K562 (cell line): ENCODE results near the gene SEMA5A. TPM values are rescaled to one million over a fixed set of nuclear protein-coding genes. Genes with fewer than 3 reads are reported as not detected.
A peak's percentile ranks its signal among the peaks of the same experiment; 100 is the strongest.

ENCODE experiments used
- ATAC-seq: fragments of 200-7000 bp; cut with Tn5 transposase; 3 replicates; pipeline ENCODE4 v1.9.1; 2020; ENCODE audit warnings: moderate library complexity
- BruUV-seq: library from RNA; stranded (reverse); fragments of 400-500 nt; replicated peaks from 2 replicates; lab custom pipeline; 2021; lab: Mats Ljungman, UMichigan
- CTCF ChIA-PET: fragments of 300-600 bp; formaldehyde crosslinking; extraction: SDS; loops from one replicate; lab custom pipeline; 2021; ENCODE audit warnings: low intra/inter-chr PET ratio; lab: Yijun Ruan, JAX
- POLR2A ChIA-PET: fragments of 300-600, 350-650 bp; sonication (Branson Sonifier 250); formaldehyde crosslinking; extraction: SDS; loops from one replicate; lab custom pipeline; 2021; ENCODE audit warnings: antibody characterized with exemption, inconsistent platforms; lab: Yijun Ruan, JAX
- DNase-seq, 4 experiments: peaks; one replicate each; pipeline versions ENCODE4 v3.0.0 to v3.0.0-alpha.2; 2011 to 2018; ENCODE audit warnings: low spot score in 3 of 4, mixed read lengths in 3 of 4; ENCODE audit errors: extremely low read depth in 1 of 4
- FAIRE-seq: peaks from 2 replicates; lab custom pipeline; 2011; peaks lifted over from hg19 to GRCh38; lab: Jason Lieb, UNC
- H2AFZ ChIP-seq: 2 replicates; pipeline ENCODE4 v1.6.0; 2011; ENCODE audit warnings: low read depth, low read length, control low read depth, inconsistent platforms
- H3K27ac ChIP-seq: fragments of 200-600 bp; 3 replicates; pipeline ENCODE4 v1.8.0; 2011; ENCODE audit warnings: low read depth, mild to moderate bottlenecking, control low read depth, inconsistent platforms, low read length, moderate library complexity, mixed read lengths; ENCODE audit errors: extremely low read depth
- H3K27me3 ChIP-seq, 2 experiments: fragments of 300-600 bp in 1 of 2; 2 replicates in 1 of 2; 3 replicates in 1 of 2; pipeline versions ENCODE4 v1.6.0 to v1.8.0; 2011; ENCODE audit warnings: inconsistent platforms in 2 of 2, low read length in 2 of 2, mild to moderate bottlenecking in 1 of 2, mixed read lengths in 1 of 2, moderate library complexity in 1 of 2; ENCODE audit not compliant: control insufficient read depth in 2 of 2, insufficient read depth in 2 of 2
- H3K36me3 ChIP-seq: fragments of 300-600 bp; 3 replicates; pipeline ENCODE4 v1.8.0; 2011; ENCODE audit warnings: mild to moderate bottlenecking, low read length, inconsistent platforms; ENCODE audit not compliant: control insufficient read depth, insufficient read depth
- H3K4me1 ChIP-seq, 2 experiments: fragments of 200-600 bp in 1 of 2; replicated peaks in 1 of 2; 2 replicates in 1 of 2; 3 replicates in 1 of 2; pipeline versions ENCODE4 v1.5.1 to v1.8.0; 2011; ENCODE audit warnings: inconsistent platforms in 2 of 2, low read length in 2 of 2, mild to moderate bottlenecking in 1 of 2, mixed read lengths in 1 of 2, moderate library complexity in 1 of 2; ENCODE audit not compliant: control insufficient read depth in 2 of 2, insufficient read depth in 2 of 2
- H3K4me2 ChIP-seq: 2 replicates; pipeline ENCODE4 v1.6.1; 2011; ENCODE audit warnings: low read length, control low read depth, inconsistent platforms, mixed read lengths; ENCODE audit not compliant: insufficient read depth
- H3K4me3 ChIP-seq: fragments of 200-600 bp; sonication (generic), shearing (Covaris generic); 2 replicates; pipeline ENCODE4 v1.5.1; 2016; ENCODE audit warnings: control low read depth, inconsistent platforms
- H3K79me2 ChIP-seq: fragments of 200-600 bp; 3 replicates; pipeline ENCODE4 v1.8.0; 2011; ENCODE audit warnings: low read length, inconsistent platforms; ENCODE audit not compliant: control insufficient read depth, insufficient read depth
- H3K9ac ChIP-seq, 2 experiments: 2 replicates each; pipeline versions ENCODE4 v1.6.0 to v1.6.1; 2011; ENCODE audit warnings: low read depth in 2 of 2, low read length in 2 of 2, control low read depth in 1 of 2, inconsistent platforms in 1 of 2, mild to moderate bottlenecking in 1 of 2, mixed read lengths in 1 of 2; ENCODE audit not compliant: insufficient read depth in 1 of 2
- H3K9me1 ChIP-seq: one replicate; pipeline ENCODE4 v1.6.0; 2011; ENCODE audit warnings: inconsistent platforms, mild to moderate bottlenecking, low read length, moderate library complexity; ENCODE audit not compliant: control insufficient read depth, insufficient read depth
- H3K9me3 ChIP-seq: replicated peaks from 2 replicates; pipeline ENCODE4 v1.5.1; 2011; ENCODE audit warnings: low read depth, low read length, inconsistent platforms; ENCODE audit not compliant: control insufficient read depth, insufficient read depth
- H4K20me1 ChIP-seq: replicated peaks from 2 replicates; pipeline ENCODE4 v1.6.1; 2011; ENCODE audit warnings: low read length, inconsistent platforms, mixed read lengths; ENCODE audit not compliant: control insufficient read depth, insufficient read depth
- HDAC1 ChIP-seq, 2 experiments: fragments of 450-650 bp; IDR thresholded peaks; 2 replicates each; pipeline ENCODE4 v1.6.1; 2016 to 2017; ENCODE audit warnings: inconsistent platforms in 1 of 2, mild to moderate bottlenecking in 1 of 2, moderate library complexity in 1 of 2
- JUND ChIP-seq, 2 experiments: IDR thresholded peaks; 2 replicates in 1 of 2; 3 replicates in 1 of 2; pipeline ENCODE4 v1.6.1; 2011; ENCODE audit warnings: borderline replicate concordance in 2 of 2, low read depth in 2 of 2, low read length in 2 of 2, improper control_type of control experiment in 1 of 2, missing biosample characterization in 1 of 2, missing genetic modification characterization in 1 of 2, missing genetic modification reagents in 1 of 2
- KAT7 ChIP-seq: sonication (generic); formaldehyde crosslinking; IDR thresholded peaks from 2 replicates; pipeline ENCODE4 v1.8.0; 2022; ENCODE audit warnings: missing genetic modification reagents, mild to moderate bottlenecking, borderline replicate concordance
- KAT8 ChIP-seq: fragments of 450-650 bp; IDR thresholded peaks from 2 replicates; pipeline ENCODE4 v1.6.1; 2016; ENCODE audit warnings: low read depth, mild to moderate bottlenecking
- POLR2AphosphoS2 ChIP-seq: IDR thresholded peaks from 2 replicates; pipeline ENCODE4 v1.6.1; 2012; ENCODE audit warnings: low read length, improper control_type of control experiment
- RBM17 ChIP-seq: fragments of 200-400 bp; formaldehyde crosslinking; IDR thresholded peaks from 2 replicates; pipeline ENCODE4 v1.6.1; 2017; ENCODE audit warnings: low read depth, mild to moderate bottlenecking, low read length, borderline replicate concordance
- SMC3 ChIP-seq: conservative IDR thresholded peaks from 2 replicates; pipeline ENCODE4 v1.6.1; 2011; ENCODE audit warnings: low read depth, low read length, improper control_type of control experiment; ENCODE audit not compliant: insufficient read depth
- THRAP3 ChIP-seq: fragments of 450-650 bp; IDR thresholded peaks from 2 replicates; pipeline ENCODE4 v1.6.1; 2016; ENCODE audit warnings: mild to moderate bottlenecking, inconsistent platforms, borderline replicate concordance
- YY1 ChIP-seq, 3 experiments: IDR thresholded peaks; 2 replicates each; pipeline ENCODE4 v1.6.1; 2011; ENCODE audit warnings: low read length in 2 of 3, mild to moderate bottlenecking in 2 of 3, moderate library complexity in 2 of 3, borderline replicate concordance in 1 of 3, control low read depth in 1 of 3, low read depth in 1 of 3; ENCODE audit not compliant: insufficient read depth in 3 of 3, insufficient replicate concordance in 2 of 3, control insufficient read depth in 1 of 3, insufficient read length in 1 of 3; ENCODE audit errors: extremely low read depth in 1 of 3
- ZNF174 ChIP-seq: fragments of 250-450 bp; sonication (Bioruptor Pico); IDR thresholded peaks from 2 replicates; pipeline ENCODE4 v1.4.0; 2020; ENCODE audit warnings: mild to moderate bottlenecking
- ZZZ3 ChIP-seq: fragments of 450-650 bp; IDR thresholded peaks from 2 replicates; pipeline ENCODE4 v1.6.1; 2016; ENCODE audit warnings: antibody characterized with exemption, mild to moderate bottlenecking, moderate library complexity
- WGBS: fragments of 100-300 bp; shearing (Covaris generic); methylation state at CpG from one replicate; pipeline ENCODE4 v1.1.6; 2016; ENCODE audit warnings: low coverage, mixed read lengths; ENCODE audit not compliant: insufficient coverage; ENCODE audit errors: missing lambda C conversion rate; 5-methylcytosine and 5-hydroxymethylcytosine counted together
- in situ Hi-C: fragments of 300-500 bp; cut with MboI; formaldehyde crosslinking; loops from 4 replicates; pipeline ENCODE4 v1.15.0; 2018; ENCODE audit warnings: inconsistent platforms, mixed read lengths
- intact Hi-C: fragments of 100-400 bp; cut with micrococcal nuclease; formaldehyde crosslinking; loops from 2 replicates; pipeline ENCODE4 v1.14.2; 2022
- polyA plus RNA-seq, 8 experiments: library from polyadenylated mRNA; depleted of rRNA in 4 of 8; stranded (reverse) in 5 of 8; unstranded in 3 of 8; fragments of >200 nt; fragmentation: Nextera tagmentation in 2 of 8; fragmentation: Illumina TruSeq in 1 of 8; extraction: Ambion mirVana in 2 of 8; extraction: Trizol in 1 of 8; gene quantifications; 2 replicates each; pipeline versions ENCODE4 v1.2.1 to v1.2.3, GENCODE V29; 2011 to 2014; ENCODE audit warnings: inconsistent platforms in 1 of 8, missing spikeins in 1 of 8
- total RNA-seq, 7 experiments: library from RNA; depleted of rRNA in 6 of 7; stranded (reverse); fragments of >200 nt in 6 of 7; fragmentation: Illumina TruSeq in 2 of 7; extraction: Trizol in 2 of 7; gene quantifications; 2 replicates each; pipeline versions ENCODE4 v1.2.1 to v1.2.3, GENCODE V29; 2011 to 2021; ENCODE audit warnings: low replicate concordance in 1 of 7
- TF ChIP-seq, protein P1 (sequence below), 3 experiments: IDR thresholded peaks in 2 of 3; conservative IDR thresholded peaks in 1 of 3; 2 replicates each; pipeline ENCODE4 v1.5.1; 2011 to 2012; ENCODE audit warnings: low read length in 3 of 3, mild to moderate bottlenecking in 3 of 3, control low read depth in 2 of 3, improper control_type of control experiment in 1 of 3, inconsistent platforms in 1 of 3, low read depth in 1 of 3, mixed read lengths in 1 of 3, moderate library complexity in 1 of 3; ENCODE audit not compliant: insufficient read depth in 2 of 3
- TF ChIP-seq, protein P2 (sequence below): fragments of 250-450 bp; sonication (Bioruptor Pico); IDR thresholded peaks from 2 replicates; pipeline ENCODE4 v1.8.0; 2022; ENCODE audit warnings: moderate library complexity, mild to moderate bottlenecking, inconsistent platforms
- TF ChIP-seq, protein P3 (sequence below): fragments of 250-450 bp; sonication (Bioruptor Pico); IDR thresholded peaks from 2 replicates; pipeline ENCODE4 v1.8.0; 2021; ENCODE audit warnings: borderline replicate concordance, mild to moderate bottlenecking, moderate library complexity; ENCODE audit not compliant: poor library complexity, severe bottlenecking

Gene SEMA5A
- total and polyA plus RNA-seq, 9 of the 15 experiments (the other 6 are each of a cell fraction or from before 2014, with no cell fraction given) = 0.02 TPM; not detected in 8

DNA sequence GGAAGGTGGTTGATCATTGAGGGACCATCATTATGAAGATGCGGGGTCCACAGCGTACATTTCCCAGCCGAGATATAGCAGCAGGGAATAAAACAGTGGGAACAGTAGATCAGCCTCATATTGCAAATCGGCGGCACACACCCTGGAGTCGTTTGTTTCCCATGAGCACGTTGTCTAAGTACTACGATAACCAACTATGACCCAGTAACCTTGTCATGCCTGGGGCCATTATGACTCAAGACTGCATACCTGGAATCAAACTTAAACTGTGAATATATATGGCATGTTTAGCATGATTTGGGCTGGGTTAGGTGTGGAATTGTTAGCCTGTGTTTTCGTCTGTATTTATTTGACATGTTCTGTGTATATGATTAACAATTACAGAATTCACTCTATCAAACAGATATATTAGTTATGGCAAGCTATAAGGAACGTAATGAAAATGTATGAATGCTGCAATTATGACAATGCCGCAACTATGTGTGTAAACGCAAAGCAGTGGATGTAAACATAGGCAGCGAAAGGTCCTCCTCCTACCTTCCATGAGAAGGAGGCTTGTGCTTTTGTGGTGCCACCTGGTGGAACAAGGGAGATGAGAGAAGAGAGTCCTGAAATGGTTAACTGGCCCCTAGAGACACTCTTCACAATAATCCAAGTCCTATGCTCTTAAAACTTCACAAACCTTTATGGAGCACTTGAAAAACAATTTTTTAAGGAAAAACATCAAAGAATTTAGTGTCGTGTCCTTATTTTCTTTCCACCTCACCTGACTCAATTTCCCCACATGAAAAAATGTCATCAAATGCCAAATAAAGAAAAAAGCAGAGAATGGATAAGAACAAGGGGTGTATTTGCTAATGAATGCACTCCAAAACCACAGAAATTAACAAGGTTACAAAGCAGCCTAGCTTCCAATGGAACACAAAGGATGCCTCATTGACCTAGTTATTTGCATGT lies 47.1 kb downstream of the SEMA5A start (continued):
- TF ChIP-seq, protein P1, sequence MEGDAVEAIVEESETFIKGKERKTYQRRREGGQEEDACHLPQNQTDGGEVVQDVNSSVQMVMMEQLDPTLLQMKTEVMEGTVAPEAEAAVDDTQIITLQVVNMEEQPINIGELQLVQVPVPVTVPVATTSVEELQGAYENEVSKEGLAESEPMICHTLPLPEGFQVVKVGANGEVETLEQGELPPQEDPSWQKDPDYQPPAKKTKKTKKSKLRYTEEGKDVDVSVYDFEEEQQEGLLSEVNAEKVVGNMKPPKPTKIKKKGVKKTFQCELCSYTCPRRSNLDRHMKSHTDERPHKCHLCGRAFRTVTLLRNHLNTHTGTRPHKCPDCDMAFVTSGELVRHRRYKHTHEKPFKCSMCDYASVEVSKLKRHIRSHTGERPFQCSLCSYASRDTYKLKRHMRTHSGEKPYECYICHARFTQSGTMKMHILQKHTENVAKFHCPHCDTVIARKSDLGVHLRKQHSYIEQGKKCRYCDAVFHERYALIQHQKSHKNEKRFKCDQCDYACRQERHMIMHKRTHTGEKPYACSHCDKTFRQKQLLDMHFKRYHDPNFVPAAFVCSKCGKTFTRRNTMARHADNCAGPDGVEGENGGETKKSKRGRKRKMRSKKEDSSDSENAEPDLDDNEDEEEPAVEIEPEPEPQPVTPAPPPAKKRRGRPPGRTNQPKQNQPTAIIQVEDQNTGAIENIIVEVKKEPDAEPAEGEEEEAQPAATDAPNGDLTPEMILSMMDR (IDR thresholded peaks at IDR 0.05 in 2 of 3, conservative IDR thresholded peaks at IDR 0.05 in 1 of 3; ENCODE audit: insufficient read depth in 2 of 3, low read depth in 1 of 3, low read length in 3 of 3) = peak; percentile 43 to 62 (median 49)
- TF ChIP-seq SMC3 = peak; percentile 54

DNA sequence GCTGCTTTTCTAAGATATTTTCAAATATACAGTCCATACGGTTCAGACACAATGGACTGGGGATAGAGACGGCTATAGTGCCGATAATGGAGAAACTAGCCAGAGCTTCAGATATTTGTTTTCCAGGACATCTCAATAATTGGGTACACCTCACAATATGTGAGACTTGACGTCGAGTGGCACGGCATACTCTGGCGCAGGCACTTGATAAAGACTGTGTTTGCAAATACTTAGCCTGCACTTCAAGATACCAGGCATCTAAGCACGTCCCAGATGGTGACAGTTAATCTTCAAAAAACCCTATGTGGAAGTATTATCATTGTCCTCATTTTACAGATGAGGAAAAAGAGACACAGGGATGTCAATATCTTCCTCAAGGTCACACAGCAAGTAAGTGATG lies 48.5 kb downstream of the SEMA5A start:
- ATAC-seq (no peak), DNase-seq (no peak), FAIRE-seq (no peak)
- POLR2A ChIA-PET = no interaction called here
- Histone ChIP-seq H3K4me3 (no peak overlapping the region), H3K79me2 (no peaks in the 10 kb centered on the region), H3K9me3 (no peaks in the 10 kb centered on the region), H4K20me1 (no peaks in the 10 kb centered on the region), H2AFZ (no peak overlapping the region), H3K27me3 (no peaks in the 10 kb centered on the region), H3K36me3 (no peaks in the 10 kb centered on the region), H3K9me1 (no peaks in the 10 kb centered on the region), H3K4me1 (no peaks in the 10 kb centered on the region), H3K4me2 (no peak overlapping the region), H3K9ac (no peak overlapping the region), H3K27ac (no peak overlapping the region)
- intact Hi-C loops (no loop called here), in situ Hi-C loops (no loop called here)
- under 1% methylated on average over 8 of the region's 8 CpGs for WGBS
- CTCF ChIA-PET = no interaction called here
- no TSS peak for BruUV-seq
- TF ChIP-seq RBM17 = no peak
- TF ChIP-seq, protein P2, sequence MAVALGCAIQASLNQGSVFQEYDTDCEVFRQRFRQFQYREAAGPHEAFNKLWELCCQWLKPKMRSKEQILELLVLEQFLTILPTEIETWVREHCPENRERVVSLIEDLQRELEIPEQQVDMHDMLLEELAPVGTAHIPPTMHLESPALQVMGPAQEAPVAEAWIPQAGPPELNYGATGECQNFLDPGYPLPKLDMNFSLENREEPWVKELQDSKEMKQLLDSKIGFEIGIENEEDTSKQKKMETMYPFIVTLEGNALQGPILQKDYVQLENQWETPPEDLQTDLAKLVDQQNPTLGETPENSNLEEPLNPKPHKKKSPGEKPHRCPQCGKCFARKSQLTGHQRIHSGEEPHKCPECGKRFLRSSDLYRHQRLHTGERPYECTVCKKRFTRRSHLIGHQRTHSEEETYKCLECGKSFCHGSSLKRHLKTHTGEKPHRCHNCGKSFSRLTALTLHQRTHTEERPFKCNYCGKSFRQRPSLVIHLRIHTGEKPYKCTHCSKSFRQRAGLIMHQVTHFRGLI (CRISPR knock-in tag) = no peak
- no peak for TF ChIP-seq KAT7 (CRISPR knock-in tag)
- TF ChIP-seq KAT8 = no peak
- no peak for TF ChIP-seq ZZZ3
- TF ChIP-seq POLR2AphosphoS2 = no peak
- no peak for TF ChIP-seq THRAP3
- no peak for TF ChIP-seq ZNF174 (CRISPR knock-in tag)
- no peak for TF ChIP-seq YY1 (IDR thresholded peaks at IDR 0.05; ENCODE audit: borderline replicate concordance in 1 of 3, control insufficient read depth in 1 of 3, extremely low read depth in 1 of 3, insufficient read depth in 3 of 3, insufficient read length in 1 of 3, insufficient replicate concordance in 2 of 3, low read depth in 1 of 3, low read length in 2 of 3)
- TF ChIP-seq, protein P3, sequence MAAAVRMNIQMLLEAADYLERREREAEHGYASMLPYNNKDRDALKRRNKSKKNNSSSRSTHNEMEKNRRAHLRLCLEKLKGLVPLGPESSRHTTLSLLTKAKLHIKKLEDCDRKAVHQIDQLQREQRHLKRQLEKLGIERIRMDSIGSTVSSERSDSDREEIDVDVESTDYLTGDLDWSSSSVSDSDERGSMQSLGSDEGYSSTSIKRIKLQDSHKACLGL = no peak
- TF ChIP-seq HDAC1 (IDR thresholded peaks at IDR 0.05) = no peak
- no peak for TF ChIP-seq JUND (IDR thresholded peaks at IDR 0.05; ENCODE audit: borderline replicate concordance, low read depth, low read length)
- TF ChIP-seq JUND (tag; IDR thresholded peaks at IDR 0.05; ENCODE audit: borderline replicate concordance, low read depth, low read length) = no peak
